NOMO-1 treated with dmso at 0.1 percent for 144 hours (cell line): ENCODE data around the gene OR10W1.

Source experiments
- DNase-seq: peaks from one replicate; lab custom pipeline; 2025; ENCODE audit not compliant: unreplicated experiment; lab: John Stamatoyannopoulos, UW

Gene OR10W1

GRCh38 chr11:58268142-58268541 is at the start of gene OR10W1:
Gene OR10W1 (minus strand): TSS chr11:58268260. CDS start chr11:58267858, 402 bp downstream.
- DNase-seq = no peak

GRCh38 chr11:58316142-58316541 is 48.1 kb upstream of the OR10W1 start:
- no peak for DNase-seq

GRCh38 chr11:58301576-58301975 is 33.5 kb upstream of the OR10W1 start:
- DNase-seq = no peak

- DNase-seq = no peak
Observed at GRCh38 chr11:58292017-58292416, 24.0 kb upstream of the OR10W1 start.

GRCh38 chr11:58289266-58289665 is 21.2 kb upstream of the OR10W1 start:
- no peak for DNase-seq

- no peak for DNase-seq
Observed at GRCh38 chr11:58286249-58286648, 18.2 kb upstream of the OR10W1 start.

GRCh38 chr11:58285483-58286040 is 17.5 kb upstream of the OR10W1 start:
- no peak for DNase-seq

GRCh38 chr11:58276151-58276550 is 8.1 kb upstream of the OR10W1 start:
- no peak for DNase-seq

GRCh38 chr11:58275002-58275401 is 6.9 kb upstream of the OR10W1 start:
- DNase-seq = no peak

- DNase-seq = no peak
Observed at GRCh38 chr11:58259983-58260382, 8.1 kb downstream of the OR10W1 start.

GRCh38 chr11:58254936-58255335 is 13.1 kb downstream of the OR10W1 start:
- DNase-seq = no peak

GRCh38 chr11:58243954-58244353 is 24.1 kb downstream of the OR10W1 start:
- DNase-seq = no peak

- no peak for DNase-seq
Observed at GRCh38 chr11:58227956-58228615, 40.0 kb downstream of the OR10W1 start.

GRCh38 chr11:58222721-58223120 is 45.3 kb downstream of the OR10W1 start:
- no peak for DNase-seq
